Retinal pigment epithelial cell (primary cell): ENCODE data around the gene IGF2R.

Experiments used
- DNase-seq: peaks from one replicate; pipeline ENCODE4 v3.0.0-alpha.2; 2010; ENCODE audit warnings: low read depth
- H3K4me3 ChIP-seq: 2 replicates; pipeline ENCODE4 v1.5.1; 2011; ENCODE audit warnings: mild to moderate bottlenecking, low read length, control low read depth, moderate library complexity
- TF ChIP-seq, protein P1 (sequence below): conservative IDR thresholded peaks from 2 replicates; pipeline ENCODE4 v1.5.1; 2011; ENCODE audit warnings: low read depth, low read length, control low read depth, inconsistent platforms

The IGF2R gene

DNA sequence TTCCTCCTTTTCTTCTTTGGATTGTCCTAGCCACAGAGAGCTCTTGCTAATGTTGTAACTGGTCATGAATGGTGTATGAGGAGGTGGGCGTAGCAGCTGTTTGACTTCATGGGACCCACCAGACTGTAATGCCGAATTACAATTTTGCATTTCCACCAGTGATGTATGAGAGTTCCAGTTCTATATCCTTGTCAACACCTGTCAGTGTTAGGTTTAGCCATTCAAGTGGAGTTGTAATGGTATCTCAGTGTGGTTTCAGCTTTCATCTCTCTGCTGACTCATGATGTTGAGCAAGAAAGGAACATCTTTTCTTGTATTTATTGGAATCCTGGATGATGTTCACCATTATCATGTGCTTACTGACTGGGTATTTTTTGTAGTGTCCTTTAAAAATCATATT lies 5.1 kb downstream of the IGF2R start:
- H3K4me3 ChIP-seq: no peak overlapping the region
- no peak for DNase-seq
- TF ChIP-seq, protein P1, sequence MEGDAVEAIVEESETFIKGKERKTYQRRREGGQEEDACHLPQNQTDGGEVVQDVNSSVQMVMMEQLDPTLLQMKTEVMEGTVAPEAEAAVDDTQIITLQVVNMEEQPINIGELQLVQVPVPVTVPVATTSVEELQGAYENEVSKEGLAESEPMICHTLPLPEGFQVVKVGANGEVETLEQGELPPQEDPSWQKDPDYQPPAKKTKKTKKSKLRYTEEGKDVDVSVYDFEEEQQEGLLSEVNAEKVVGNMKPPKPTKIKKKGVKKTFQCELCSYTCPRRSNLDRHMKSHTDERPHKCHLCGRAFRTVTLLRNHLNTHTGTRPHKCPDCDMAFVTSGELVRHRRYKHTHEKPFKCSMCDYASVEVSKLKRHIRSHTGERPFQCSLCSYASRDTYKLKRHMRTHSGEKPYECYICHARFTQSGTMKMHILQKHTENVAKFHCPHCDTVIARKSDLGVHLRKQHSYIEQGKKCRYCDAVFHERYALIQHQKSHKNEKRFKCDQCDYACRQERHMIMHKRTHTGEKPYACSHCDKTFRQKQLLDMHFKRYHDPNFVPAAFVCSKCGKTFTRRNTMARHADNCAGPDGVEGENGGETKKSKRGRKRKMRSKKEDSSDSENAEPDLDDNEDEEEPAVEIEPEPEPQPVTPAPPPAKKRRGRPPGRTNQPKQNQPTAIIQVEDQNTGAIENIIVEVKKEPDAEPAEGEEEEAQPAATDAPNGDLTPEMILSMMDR: no peak

DNA sequence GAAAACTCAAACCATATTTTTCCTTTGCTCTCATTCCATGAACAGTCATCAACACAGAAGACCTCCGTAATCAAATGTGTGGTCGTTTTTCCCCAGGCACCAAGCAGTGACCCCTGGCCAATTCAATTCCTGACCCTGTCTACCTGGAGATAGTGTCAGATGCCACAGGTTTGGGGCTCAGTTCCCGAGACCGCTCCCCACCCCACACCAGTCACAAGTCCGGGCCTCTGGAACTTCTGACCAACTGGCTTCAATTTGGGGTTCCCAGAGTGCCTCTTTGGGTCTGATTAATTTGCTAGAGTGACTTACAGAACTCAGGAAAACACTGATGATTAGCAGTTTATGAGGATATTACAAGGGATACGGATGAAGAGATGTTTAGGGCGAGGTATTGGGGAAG lies 6.0 kb downstream of the IGF2R start:
- DNase-seq: no peak
- no peak overlapping the region for H3K4me3 ChIP-seq
- TF ChIP-seq, protein P1: no peak

DNA sequence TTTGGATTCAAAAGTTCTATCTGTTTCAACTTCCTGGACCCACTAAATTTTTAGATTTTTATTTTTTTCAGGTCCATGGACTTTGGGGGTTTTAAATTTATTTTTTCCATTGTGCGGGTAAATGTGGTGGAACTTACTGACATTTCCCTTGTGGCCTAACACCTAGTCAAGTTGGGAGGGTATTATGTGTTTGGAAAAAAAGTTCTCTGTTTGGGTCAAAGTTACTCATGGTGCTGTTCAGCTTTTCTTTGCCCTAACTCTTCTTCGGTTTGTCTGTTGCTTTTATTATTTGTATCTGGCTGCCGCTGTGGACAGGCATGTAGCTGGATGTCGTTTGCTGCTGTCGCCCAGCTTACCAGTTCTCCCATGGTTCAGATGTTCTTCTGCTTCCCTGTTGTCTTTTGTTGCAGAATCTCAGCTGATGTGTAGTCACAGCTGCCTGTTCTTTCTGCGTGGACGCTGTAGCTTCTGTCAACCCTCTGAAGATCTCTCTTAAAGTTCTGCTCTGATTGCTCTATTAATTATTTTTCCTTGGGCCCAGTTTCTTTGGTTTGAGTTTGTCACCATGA lies 7.9 kb downstream of the IGF2R start:
- no peak overlapping the region for H3K4me3 ChIP-seq
- DNase-seq: no peak

DNA sequence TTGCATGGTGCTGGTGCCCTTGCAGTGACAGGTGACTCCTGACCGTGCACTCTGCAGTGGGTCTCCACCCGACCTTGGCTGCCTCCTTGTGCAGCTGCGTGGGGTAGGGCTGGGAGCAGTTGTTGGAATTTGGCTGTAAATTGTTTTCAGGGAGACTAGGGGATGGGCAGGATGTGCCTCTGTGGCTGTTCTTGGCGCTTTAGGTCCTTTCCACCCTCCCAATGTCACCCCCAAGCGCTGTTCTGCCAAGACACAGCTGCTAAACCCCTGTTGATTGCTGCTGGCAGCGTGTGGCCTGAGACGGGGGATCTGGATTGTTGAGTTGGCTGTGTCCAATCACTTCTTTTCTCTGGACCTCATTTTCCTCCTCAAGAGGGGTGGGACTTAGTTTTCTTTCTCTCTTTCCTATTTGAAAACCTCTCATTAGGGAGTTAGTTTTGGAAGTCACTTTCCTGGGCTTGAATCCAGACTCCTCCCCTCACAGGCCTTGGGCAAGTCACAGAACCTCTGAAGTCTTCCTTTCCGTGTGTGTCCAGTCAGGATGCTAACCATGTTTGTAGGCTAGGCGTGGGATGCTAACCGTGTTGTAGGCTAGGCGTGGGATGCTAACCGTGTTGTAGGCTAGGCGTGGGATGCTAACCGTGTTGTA lies 8.5 kb downstream of the IGF2R start:
- no peak overlapping the region for H3K4me3 ChIP-seq
- no peak for DNase-seq
- TF ChIP-seq, protein P1: no peak

More for the DNA sequence above, 7.9 kb downstream of the IGF2R start:
- TF ChIP-seq, protein P1: no peak

DNA sequence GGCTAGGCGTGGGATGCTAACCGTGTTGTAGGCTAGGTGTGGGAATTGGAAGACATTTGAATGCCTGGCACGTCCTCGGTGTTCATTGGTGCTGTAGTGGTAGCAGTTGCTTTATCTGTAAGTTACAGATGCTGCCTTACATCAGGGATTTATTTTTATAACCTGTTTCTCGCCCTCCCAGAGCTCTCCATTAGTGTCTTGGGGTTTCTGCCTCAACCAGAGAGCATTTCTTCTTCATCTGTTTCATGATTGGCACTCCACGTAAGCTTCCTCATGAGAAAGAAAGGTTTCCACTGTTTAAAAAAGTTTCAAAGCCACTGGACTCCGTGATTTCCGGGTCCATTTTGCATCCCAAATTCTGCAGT lies 9.0 kb downstream of the IGF2R start:
- DNase-seq: no peak
- H3K4me3 ChIP-seq: no peak overlapping the region
- TF ChIP-seq, protein P1: no peak

DNA sequence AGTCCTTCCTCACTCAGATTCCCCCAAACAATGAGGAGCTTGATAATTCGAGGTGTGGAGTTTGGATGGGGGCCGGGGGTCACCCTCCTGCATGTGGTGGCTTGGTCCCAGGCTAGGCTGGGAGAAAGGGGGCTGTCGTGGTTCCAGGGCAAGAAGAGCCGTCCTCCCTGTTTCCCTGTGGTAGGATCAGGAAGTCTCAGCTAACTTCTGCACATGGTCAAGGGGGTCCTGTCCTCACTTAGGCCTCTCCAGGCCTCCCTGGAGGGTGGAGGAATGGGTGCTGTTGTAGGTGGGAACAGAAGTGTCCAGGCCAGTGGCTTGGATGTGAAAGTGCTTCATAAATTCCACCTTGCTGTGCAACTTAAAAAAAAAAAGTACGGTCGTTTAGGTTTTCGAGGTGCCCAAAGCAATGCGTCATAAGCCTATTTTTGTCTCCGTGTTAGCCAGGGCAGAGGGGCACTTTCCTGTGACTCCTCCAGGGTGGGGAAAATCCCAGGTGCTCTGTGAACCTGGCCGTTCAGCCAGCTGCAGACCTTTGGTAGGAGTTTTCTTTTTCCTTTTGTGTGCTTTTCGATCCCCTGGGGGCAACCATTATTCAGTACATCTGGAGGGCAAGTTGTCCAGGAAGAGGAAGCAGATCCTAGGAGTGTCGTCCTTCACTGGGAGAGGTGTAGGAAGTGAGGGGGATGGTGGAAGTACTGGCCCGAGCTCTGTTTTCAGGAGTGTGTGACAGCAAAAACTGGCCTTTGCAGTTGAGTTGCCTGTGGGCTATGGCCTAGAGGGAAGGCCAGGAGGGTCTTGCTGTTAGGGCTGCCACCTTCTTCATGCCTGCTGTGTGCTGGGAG lies 9.6 kb downstream of the IGF2R start:
- no peak overlapping the region for H3K4me3 ChIP-seq
- TF ChIP-seq, protein P1: no peak
- DNase-seq: no peak
